Osteoblast (primary cell): ENCODE measurements around the gene KCNA3. TPM values are rescaled to one million over a fixed set of nuclear protein-coding genes. Genes with fewer than 3 reads are reported as not detected.
A peak's percentile ranks its signal among the peaks of the same experiment; 100 is the strongest.

ENCODE experiments used
- DNase-seq: peaks from one replicate; pipeline ENCODE4 v3.0.0; 2011; ENCODE audit warnings: low spot score, mixed read lengths; ENCODE audit not compliant: insufficient read length; ENCODE audit errors: missing footprints
- H2AFZ ChIP-seq: 2 replicates; pipeline ENCODE4 v1.6.0; 2011; ENCODE audit warnings: mild to moderate bottlenecking, low read length
- H3K27ac ChIP-seq: 2 replicates; pipeline ENCODE4 v1.5.1; 2011; ENCODE audit warnings: mild to moderate bottlenecking, low read depth, low read length, moderate library complexity
- H3K27me3 ChIP-seq: 2 replicates; pipeline ENCODE4 v1.6.0; 2012; ENCODE audit warnings: mild to moderate bottlenecking, control low read depth, inconsistent platforms, low read length, moderate library complexity; ENCODE audit not compliant: insufficient read depth
- H3K36me3 ChIP-seq: 2 replicates; pipeline ENCODE4 v1.5.1; 2011; ENCODE audit warnings: mild to moderate bottlenecking, low read length, control low read depth, moderate library complexity; ENCODE audit not compliant: insufficient read depth
- H3K4me1 ChIP-seq: 2 replicates; pipeline ENCODE4 v1.5.1; 2011; ENCODE audit warnings: mild to moderate bottlenecking, low read length, control low read depth, moderate library complexity; ENCODE audit not compliant: insufficient read depth
- H3K4me2 ChIP-seq: 2 replicates; pipeline ENCODE4 v1.6.0; 2011; ENCODE audit warnings: mild to moderate bottlenecking, low read length; ENCODE audit not compliant: insufficient read depth
- H3K4me3 ChIP-seq: fragments of 200-600 bp; sonication (generic); 3 replicates; pipeline ENCODE4 v1.5.1; 2012; ENCODE audit warnings: mild to moderate bottlenecking, low read length, inconsistent platforms; ENCODE audit not compliant: insufficient read depth
- H3K79me2 ChIP-seq: 2 replicates; pipeline ENCODE4 v1.6.0; 2012; ENCODE audit warnings: mild to moderate bottlenecking, low read length, control low read depth, inconsistent platforms; ENCODE audit not compliant: insufficient read depth
- H3K9me3 ChIP-seq: 2 replicates; pipeline ENCODE4 v1.5.1; 2011; ENCODE audit warnings: low read depth, low read length, control low read depth
- H4K20me1 ChIP-seq: 2 replicates; pipeline ENCODE4 v1.6.0; 2012; ENCODE audit warnings: mild to moderate bottlenecking, low read length, control low read depth; ENCODE audit not compliant: insufficient read depth
- total RNA-seq: library from RNA; depleted of rRNA; stranded (reverse); fragments of >200 nt; gene quantifications from 2 replicates; pipeline ENCODE4 v1.2.3, GENCODE V29; 2012
- TF ChIP-seq, protein P1 (sequence below): IDR thresholded peaks from 2 replicates; pipeline ENCODE4 v1.5.1; 2011; ENCODE audit warnings: mild to moderate bottlenecking, low read depth, low read length, moderate library complexity; ENCODE audit errors: extremely low read depth

Gene KCNA3
- total RNA-seq, 1 donor: not detected

DNA sequence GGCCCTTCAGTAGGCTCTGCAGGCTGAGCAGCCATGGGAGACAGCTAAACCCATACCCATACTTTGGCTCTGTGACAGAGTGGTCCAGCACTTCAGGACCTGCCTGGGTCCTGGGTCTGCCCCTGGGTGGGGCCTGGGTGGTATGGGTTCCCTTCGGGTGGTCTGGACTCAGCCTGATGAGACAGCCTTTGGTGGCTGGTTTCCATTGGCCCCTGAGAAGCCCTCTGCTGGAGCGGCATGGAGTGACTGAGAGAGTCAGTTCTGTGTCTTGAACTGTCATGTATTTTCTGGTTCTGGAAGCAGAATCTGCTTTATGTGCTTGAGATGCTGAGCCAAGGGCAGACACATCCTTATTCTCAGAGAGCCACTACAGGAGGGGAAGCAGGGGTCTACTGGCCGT lies 37.3 kb downstream of the KCNA3 start:
- DNase-seq: no peak
- H3K4me1 ChIP-seq: no peaks in the 10 kb centered on the region
- no peaks in the 10 kb centered on the region for H3K9me3 ChIP-seq
- no peak overlapping the region for H3K27ac ChIP-seq
- H3K36me3 ChIP-seq: no peaks in the 10 kb centered on the region
- H3K27me3 ChIP-seq: no peaks in the 10 kb centered on the region
- no peak overlapping the region for H3K4me2 ChIP-seq
- TF ChIP-seq, protein P1, sequence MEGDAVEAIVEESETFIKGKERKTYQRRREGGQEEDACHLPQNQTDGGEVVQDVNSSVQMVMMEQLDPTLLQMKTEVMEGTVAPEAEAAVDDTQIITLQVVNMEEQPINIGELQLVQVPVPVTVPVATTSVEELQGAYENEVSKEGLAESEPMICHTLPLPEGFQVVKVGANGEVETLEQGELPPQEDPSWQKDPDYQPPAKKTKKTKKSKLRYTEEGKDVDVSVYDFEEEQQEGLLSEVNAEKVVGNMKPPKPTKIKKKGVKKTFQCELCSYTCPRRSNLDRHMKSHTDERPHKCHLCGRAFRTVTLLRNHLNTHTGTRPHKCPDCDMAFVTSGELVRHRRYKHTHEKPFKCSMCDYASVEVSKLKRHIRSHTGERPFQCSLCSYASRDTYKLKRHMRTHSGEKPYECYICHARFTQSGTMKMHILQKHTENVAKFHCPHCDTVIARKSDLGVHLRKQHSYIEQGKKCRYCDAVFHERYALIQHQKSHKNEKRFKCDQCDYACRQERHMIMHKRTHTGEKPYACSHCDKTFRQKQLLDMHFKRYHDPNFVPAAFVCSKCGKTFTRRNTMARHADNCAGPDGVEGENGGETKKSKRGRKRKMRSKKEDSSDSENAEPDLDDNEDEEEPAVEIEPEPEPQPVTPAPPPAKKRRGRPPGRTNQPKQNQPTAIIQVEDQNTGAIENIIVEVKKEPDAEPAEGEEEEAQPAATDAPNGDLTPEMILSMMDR: no peak
- H4K20me1 ChIP-seq: no peaks in the 10 kb centered on the region
- no peak overlapping the region for H3K4me3 ChIP-seq
- H3K79me2 ChIP-seq: no peaks in the 10 kb centered on the region
- H2AFZ ChIP-seq: no peak overlapping the region

DNA sequence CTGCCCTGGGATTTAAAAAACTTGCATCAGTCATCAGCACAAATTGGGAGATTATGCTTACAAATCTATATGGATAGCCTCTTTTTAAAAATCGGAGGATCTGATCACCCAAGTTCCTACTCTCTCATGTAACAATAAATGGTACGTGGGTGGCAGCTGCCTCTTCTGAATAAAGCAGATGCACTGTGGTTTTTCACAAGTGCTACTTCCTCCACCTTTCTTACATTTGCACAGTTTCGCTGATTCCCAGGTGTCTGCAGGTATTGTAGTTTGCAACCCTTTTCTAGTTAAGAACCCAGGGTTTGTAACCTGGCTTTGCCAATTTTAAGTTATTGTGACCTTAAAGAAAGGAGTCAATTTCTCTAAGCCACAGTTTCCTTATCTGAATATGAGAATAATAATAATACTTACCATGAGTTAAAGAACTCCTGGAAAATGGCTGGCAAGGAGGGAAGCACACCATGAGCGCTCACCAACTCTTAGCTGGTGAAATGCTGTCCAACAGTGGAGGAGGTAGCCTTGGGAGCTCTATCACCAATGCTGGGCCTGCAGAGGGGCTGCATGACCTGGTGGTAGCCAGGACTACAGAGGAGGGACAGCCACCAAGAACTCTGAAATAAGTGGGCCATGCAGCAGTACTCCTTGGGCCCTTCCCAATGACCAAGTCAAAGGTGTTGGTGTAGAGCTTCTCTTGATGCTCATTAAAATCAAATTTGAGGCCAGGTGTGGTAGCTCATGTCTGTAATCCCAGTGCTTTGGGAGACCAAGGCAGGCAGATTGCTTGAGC lies 38.4 kb downstream of the KCNA3 start:
- Histone ChIP-seq H3K36me3 (no peaks in the 10 kb centered on the region), H3K27ac (no peak overlapping the region), H3K79me2 (no peaks in the 10 kb centered on the region), H3K4me2 (no peak overlapping the region), H2AFZ (no peak overlapping the region), H3K9me3 (no peaks in the 10 kb centered on the region), H4K20me1 (no peaks in the 10 kb centered on the region), H3K4me1 (no peaks in the 10 kb centered on the region), H3K27me3 (no peaks in the 10 kb centered on the region), H3K4me3 (no peak overlapping the region)
- TF ChIP-seq, protein P1: no peak
- no peak for DNase-seq

DNA sequence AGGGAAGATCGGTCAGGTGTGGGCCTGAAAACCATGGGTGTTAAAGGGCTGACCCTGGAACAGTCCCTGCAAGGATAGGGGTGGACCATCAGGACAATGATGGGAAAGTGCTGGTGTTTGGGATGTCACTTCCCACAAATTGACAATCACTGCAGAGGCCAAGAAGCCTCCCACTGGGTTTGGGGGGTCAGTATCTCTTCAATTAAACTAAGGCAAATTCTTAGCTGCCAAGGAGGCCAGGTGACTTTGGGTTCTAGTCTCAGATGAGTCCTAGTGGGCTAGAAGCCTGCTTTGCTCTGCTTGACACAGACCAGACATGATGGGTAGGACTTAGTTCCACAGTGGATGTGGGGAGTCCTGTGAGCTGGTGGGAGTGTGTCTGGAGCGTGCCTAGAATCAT lies 39.3 kb downstream of the KCNA3 start:
- Histone ChIP-seq H3K9me3 (no peaks in the 10 kb centered on the region), H3K36me3 (no peaks in the 10 kb centered on the region), H3K27ac (no peak overlapping the region), H3K79me2 (no peaks in the 10 kb centered on the region), H3K4me3 (no peak overlapping the region), H3K4me1 (no peaks in the 10 kb centered on the region), H3K4me2 (no peak overlapping the region), H2AFZ (no peak overlapping the region), H3K27me3 (no peaks in the 10 kb centered on the region), H4K20me1 (no peaks in the 10 kb centered on the region)
- no peak for DNase-seq
- TF ChIP-seq, protein P1: no peak

DNA sequence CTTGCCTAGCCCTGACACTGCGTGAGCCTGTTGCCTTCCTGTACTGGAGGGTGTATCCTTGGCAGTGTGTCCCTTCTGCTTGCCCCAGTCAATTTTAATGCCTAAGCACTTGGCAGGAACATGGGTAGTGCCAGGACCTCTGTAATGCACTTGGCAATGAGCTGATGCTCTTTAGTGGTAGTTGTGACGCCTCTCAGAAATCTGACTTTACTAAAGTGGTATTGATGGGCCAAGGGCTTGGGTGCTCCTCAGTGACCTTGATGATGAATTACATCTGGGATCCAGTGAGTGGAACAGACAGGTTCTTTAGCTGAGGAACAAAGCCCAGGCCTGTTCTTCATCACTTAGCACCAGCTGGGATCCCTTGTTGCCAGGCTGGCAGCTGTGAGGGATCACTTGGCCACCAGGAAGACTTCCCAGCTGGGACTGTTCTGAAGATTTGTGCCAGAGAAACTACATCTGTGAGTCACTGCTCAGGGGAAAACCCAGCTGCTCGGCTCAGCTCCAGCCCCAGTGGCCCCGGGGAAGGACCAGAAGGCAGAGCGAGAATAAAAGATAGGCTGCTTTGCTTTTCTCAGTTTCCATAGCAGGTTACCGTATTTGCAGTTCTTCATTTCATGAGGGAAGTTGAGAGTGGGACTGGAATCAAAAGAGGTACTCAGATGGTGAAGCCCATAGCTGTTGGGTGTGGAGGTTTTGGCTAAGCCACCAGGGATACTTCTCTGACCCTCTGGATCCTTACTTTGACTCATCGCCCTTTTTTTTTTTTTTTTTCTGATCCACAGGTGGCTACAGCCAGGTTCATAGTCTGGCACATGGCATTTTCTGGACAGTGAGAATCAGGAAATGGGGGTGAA lies 40.1 kb downstream of the KCNA3 start:
- H3K4me3 ChIP-seq: no peak overlapping the region

More for the DNA sequence above, 40.1 kb downstream of the KCNA3 start:
- Histone ChIP-seq H3K27ac (no peak overlapping the region), H2AFZ (no peak overlapping the region), H3K79me2 (no peaks in the 10 kb centered on the region), H4K20me1 (no peaks in the 10 kb centered on the region), H3K4me2 (no peak overlapping the region), H3K9me3 (no peaks in the 10 kb centered on the region), H3K36me3 (no peaks in the 10 kb centered on the region), H3K27me3 (no peaks in the 10 kb centered on the region), H3K4me1 (no peaks in the 10 kb centered on the region)
- TF ChIP-seq, protein P1: no peak
- peak; percentile 88 for DNase-seq
